Breast epithelium (tissue), 4 donors: ENCODE results near the gene CACNA2D3. TPM values are rescaled to one million over a fixed set of nuclear protein-coding genes. Genes with fewer than 3 reads are reported as not detected.

Experiments
- DNase-seq, 2 donors: peaks; one replicate each; pipeline ENCODE4 v3.0.0-alpha.2; 2019; ENCODE audit warnings: low spot score in 2 of 2
- H3K27ac ChIP-seq, 2 donors: fragments of 200-600 bp; sonication (generic) in 1 of 2; one replicate each; pipeline ENCODE4 v1.5.1; 2016 to 2019; ENCODE audit warnings: mild to moderate bottlenecking in 1 of 2
- H3K27me3 ChIP-seq, 2 donors: fragments of 200-600 bp; sonication (generic) in 1 of 2; one replicate each; pipeline versions ENCODE4 v1.5.1 to v1.6.0; 2017 to 2019; ENCODE audit warnings: control low read depth in 1 of 2, mild to moderate bottlenecking in 1 of 2
- H3K36me3 ChIP-seq: fragments of 200-600 bp; one replicate; pipeline ENCODE4 v1.5.1; 2019
- H3K4me1 ChIP-seq, 2 donors: fragments of 200-600 bp; sonication (generic); one replicate each; pipeline ENCODE4 v1.5.1; 2016 to 2019; ENCODE audit warnings: control low read depth in 1 of 2
- H3K4me3 ChIP-seq, 3 donors: fragments of 200-600 bp; sonication (generic); 1 replicate in 2 of 3; 2 replicates in 1 of 3; pipeline ENCODE4 v1.5.1; 2016 to 2019; ENCODE audit warnings: mild to moderate bottlenecking in 3 of 3, moderate library complexity in 2 of 3
- H3K9me3 ChIP-seq, 2 donors: fragments of 200-600 bp; sonication (generic) in 1 of 2; one replicate each; pipeline ENCODE4 v1.5.1; 2016 to 2019; ENCODE audit warnings: control low read depth in 1 of 2
- POLR2A ChIP-seq: fragments of 450-650 bp; IDR thresholded peaks from one replicate; pipeline ENCODE4 v1.6.1; 2016; ENCODE audit warnings: antibody characterized with exemption, mild to moderate bottlenecking, moderate library complexity
- POLR2AphosphoS5 ChIP-seq, 3 donors: sonication (generic); formaldehyde crosslinking; IDR thresholded peaks; one replicate each; pipeline ENCODE4 v1.6.1; 2017; ENCODE audit warnings: antibody characterized with exemption in 3 of 3
- intact Hi-C: fragments of 100-400 bp; cut with DNase I; formaldehyde crosslinking; loops from one replicate; pipeline ENCODE4 v1.15.1; 2023; ENCODE audit warnings: low total_unique reads
- total RNA-seq, 3 donors: library from RNA; depleted of rRNA; stranded (reverse); fragments of >200 nt; gene quantifications; one replicate each; pipeline ENCODE4 v1.1.0, GENCODE V29; 2016
- TF ChIP-seq, protein P1 (sequence below), 3 donors: fragments of 450-650 bp; IDR thresholded peaks; one replicate each; pipeline ENCODE4 v1.5.1; 2016 to 2017; ENCODE audit warnings: antibody characterized with exemption in 3 of 3, mild to moderate bottlenecking in 3 of 3, moderate library complexity in 3 of 3

The CACNA2D3 gene
- total RNA-seq, 3 donors from 2014 or later = 0.59 to 3.4 (median 2.3) TPM

- H3K27me3 ChIP-seq = no peaks in the 10 kb centered on the region
- H3K4me3 ChIP-seq = no peak overlapping the region
- H3K36me3 ChIP-seq = no peaks in the 10 kb centered on the region
- H3K4me1 ChIP-seq = no peaks in the 10 kb centered on the region
- no peak for DNase-seq
- TF ChIP-seq, protein P1, sequence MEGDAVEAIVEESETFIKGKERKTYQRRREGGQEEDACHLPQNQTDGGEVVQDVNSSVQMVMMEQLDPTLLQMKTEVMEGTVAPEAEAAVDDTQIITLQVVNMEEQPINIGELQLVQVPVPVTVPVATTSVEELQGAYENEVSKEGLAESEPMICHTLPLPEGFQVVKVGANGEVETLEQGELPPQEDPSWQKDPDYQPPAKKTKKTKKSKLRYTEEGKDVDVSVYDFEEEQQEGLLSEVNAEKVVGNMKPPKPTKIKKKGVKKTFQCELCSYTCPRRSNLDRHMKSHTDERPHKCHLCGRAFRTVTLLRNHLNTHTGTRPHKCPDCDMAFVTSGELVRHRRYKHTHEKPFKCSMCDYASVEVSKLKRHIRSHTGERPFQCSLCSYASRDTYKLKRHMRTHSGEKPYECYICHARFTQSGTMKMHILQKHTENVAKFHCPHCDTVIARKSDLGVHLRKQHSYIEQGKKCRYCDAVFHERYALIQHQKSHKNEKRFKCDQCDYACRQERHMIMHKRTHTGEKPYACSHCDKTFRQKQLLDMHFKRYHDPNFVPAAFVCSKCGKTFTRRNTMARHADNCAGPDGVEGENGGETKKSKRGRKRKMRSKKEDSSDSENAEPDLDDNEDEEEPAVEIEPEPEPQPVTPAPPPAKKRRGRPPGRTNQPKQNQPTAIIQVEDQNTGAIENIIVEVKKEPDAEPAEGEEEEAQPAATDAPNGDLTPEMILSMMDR (IDR thresholded peaks at IDR 0.05) = no peak
- TF ChIP-seq POLR2A = no peak
- TF ChIP-seq POLR2AphosphoS5 (IDR thresholded peaks at IDR 0.05) = no peak
- H3K27ac ChIP-seq = no peak overlapping the region
- intact Hi-C loops = no loop called here
- H3K9me3 ChIP-seq = no peaks in the 10 kb centered on the region
Observed at GRCh38 chr3:55060896-55061719, 938.8 kb downstream of the CACNA2D3 start.

DNA sequence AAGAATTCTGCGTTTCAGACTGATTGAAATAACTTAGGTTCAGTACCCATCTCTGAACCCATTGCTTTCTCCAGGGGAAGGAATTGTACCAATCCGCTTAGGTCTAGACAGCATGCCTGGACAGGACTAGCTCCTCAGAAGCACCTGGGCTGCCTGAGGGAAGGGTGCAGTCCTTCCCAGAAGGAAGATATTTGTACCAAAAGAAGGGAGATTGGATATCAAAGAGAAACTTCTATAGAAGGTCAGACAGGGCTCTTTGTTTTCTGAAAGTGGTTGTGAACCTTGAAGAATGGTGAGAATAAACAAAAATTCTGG, 939.3 kb downstream of the CACNA2D3 start:
- Histone ChIP-seq H3K4me3 (no peak overlapping the region), H3K27me3 (no peaks in the 10 kb centered on the region), H3K36me3 (no peaks in the 10 kb centered on the region), H3K27ac (no peak overlapping the region), H3K9me3 (no peaks in the 10 kb centered on the region), H3K4me1 (no peaks in the 10 kb centered on the region)
- intact Hi-C loops = no loop called here
- no peak for DNase-seq
- no peak for TF ChIP-seq POLR2A
- TF ChIP-seq, protein P1 (IDR thresholded peaks at IDR 0.05) = no peak
- TF ChIP-seq POLR2AphosphoS5 (IDR thresholded peaks at IDR 0.05) = no peak

GRCh38 chr3:55064164-55064563, 941.8 kb downstream of the CACNA2D3 start:
- TF ChIP-seq POLR2AphosphoS5 (IDR thresholded peaks at IDR 0.05) (no peak), POLR2A (no peak)
- TF ChIP-seq, protein P1 (IDR thresholded peaks at IDR 0.05) = no peak
- H3K27ac ChIP-seq = no peak overlapping the region
- H3K27me3 ChIP-seq = no peaks in the 10 kb centered on the region
- intact Hi-C loops = no loop called here
- H3K4me3 ChIP-seq = no peak overlapping the region
- H3K4me1 ChIP-seq = no peaks in the 10 kb centered on the region
- no peaks in the 10 kb centered on the region for H3K9me3 ChIP-seq
- no peaks in the 10 kb centered on the region for H3K36me3 ChIP-seq
- no peak for DNase-seq

GRCh38 chr3:55065331-55065730, 943.0 kb downstream of the CACNA2D3 start:
- H3K27me3 ChIP-seq = no peaks in the 10 kb centered on the region
- TF ChIP-seq POLR2AphosphoS5 (IDR thresholded peaks at IDR 0.05) (no peak), POLR2A (no peak)
- TF ChIP-seq, protein P1 (IDR thresholded peaks at IDR 0.05) = no peak
- intact Hi-C loops = no loop called here
- no peak for DNase-seq
- H3K4me1 ChIP-seq = no peaks in the 10 kb centered on the region
- no peak overlapping the region for H3K27ac ChIP-seq
- H3K4me3 ChIP-seq = no peak overlapping the region
- no peaks in the 10 kb centered on the region for H3K9me3 ChIP-seq
- no peaks in the 10 kb centered on the region for H3K36me3 ChIP-seq

DNA sequence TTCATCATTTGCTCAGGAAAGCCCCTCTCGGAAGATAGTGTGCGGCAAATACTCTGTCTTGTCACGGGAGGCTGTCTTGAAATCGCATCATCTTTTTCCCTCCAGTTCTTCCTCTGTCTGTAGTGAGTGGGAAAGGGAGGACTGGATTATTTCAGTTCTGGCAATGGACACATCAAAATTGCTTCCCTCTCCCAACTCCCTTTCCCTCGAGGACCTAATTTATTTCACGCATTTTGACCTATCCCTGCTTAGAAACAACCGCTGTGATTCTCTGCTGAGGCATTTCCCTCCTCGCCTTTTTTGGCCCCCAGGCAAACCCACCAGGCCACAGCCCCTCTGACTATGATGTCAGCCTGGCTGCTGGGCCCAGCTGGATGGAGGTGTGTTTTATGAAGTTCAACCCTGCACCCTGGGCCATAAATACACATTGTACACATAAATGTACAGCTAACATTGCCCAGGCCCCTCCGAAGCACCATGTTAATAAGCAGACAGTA, 944.2 kb downstream of the CACNA2D3 start:
- intact Hi-C loops = no loop called here

More for the DNA sequence above, 944.2 kb downstream of the CACNA2D3 start:
- H3K4me1 ChIP-seq = no peaks in the 10 kb centered on the region
- H3K27ac ChIP-seq = no peak overlapping the region
- H3K4me3 ChIP-seq = no peak overlapping the region
- TF ChIP-seq POLR2AphosphoS5 (IDR thresholded peaks at IDR 0.05) (no peak), POLR2A (no peak)
- TF ChIP-seq, protein P1 (IDR thresholded peaks at IDR 0.05) = no peak
- no peaks in the 10 kb centered on the region for H3K9me3 ChIP-seq
- no peaks in the 10 kb centered on the region for H3K36me3 ChIP-seq
- no peak for DNase-seq
- H3K27me3 ChIP-seq = no peaks in the 10 kb centered on the region
